GM19455 (cell line): ENCODE results near the gene LAMB4.

ENCODE experiments used
- ATAC-seq: cut with Tn5 transposase; IDR thresholded peaks from one replicate; pipeline ENCODE4 v1.9.1; 2021; ENCODE audit not compliant: unreplicated experiment

Gene LAMB4

DNA sequence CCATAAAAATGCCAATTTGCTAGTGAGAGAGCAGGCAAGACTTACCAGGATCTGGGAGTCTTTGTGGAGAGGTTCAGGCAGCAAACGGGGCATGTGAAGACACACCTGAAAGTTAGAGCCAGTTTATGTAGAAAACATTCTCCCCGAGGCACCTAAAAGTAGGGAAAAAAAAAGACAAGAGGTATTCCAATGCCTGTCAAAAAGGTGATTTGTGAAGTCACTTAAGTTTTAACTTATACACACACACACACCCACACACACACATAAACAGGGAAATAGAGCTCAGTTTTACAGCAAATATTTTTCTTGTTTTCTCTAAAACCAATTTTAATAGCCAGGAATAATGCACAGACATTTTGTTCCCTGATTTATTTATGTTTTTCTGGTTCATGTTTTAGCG is at the start of gene LAMB4:
TSS of gene LAMB4 (minus strand) at position 101 of the 400 bp plus-strand sequence. CDS start 7,197 bp downstream, outside the sequence.
- ATAC-seq = no peak

- ATAC-seq = no peak
Measured at GRCh38 chr7:108178398-108178797, 48.2 kb upstream of the LAMB4 start.

GRCh38 chr7:108171164-108171563 is 41.0 kb upstream of the LAMB4 start:
- no peak for ATAC-seq

GRCh38 chr7:108170251-108170650 is 40.1 kb upstream of the LAMB4 start:
- ATAC-seq = no peak

- no peak for ATAC-seq
Measured at GRCh38 chr7:108167460-108167859, 37.3 kb upstream of the LAMB4 start.

DNA sequence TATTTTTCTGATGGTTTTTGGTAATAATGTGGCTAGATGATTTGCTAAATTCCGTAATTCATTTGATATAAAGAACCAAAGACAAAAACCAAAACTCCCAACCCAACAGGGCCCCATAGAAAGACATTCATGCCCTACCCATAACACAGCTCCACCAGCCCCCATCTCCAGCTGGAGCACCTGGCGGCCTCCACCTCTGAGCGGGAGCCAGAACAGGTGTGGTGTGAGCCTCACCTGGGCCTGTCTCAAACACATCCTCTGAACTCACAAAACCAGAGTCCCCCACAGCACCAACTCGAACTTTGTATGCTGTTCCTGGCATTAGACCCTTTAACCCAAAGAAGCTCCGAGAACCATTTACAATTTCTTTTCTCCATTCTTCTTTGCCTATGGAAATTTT is 36.5 kb upstream of the LAMB4 start:
- no peak for ATAC-seq

DNA sequence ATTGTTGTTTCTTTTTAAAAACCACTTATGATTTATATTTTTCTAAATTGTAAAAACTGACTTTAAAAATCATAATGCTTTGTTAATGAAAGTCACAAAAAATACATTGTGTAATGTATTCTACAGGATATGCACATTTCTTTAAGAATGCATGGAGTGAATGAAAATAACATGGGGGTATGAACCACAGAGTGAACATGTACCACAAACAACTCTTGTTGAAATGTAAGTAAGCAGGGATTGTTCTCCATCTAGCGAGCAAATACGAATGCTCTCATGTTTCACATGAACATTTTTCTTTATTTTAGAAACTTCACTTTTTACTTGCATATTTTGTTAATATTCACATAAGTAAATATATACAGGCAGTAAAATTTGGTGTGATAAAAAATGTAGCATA is 35.6 kb upstream of the LAMB4 start:
- no peak for ATAC-seq

- no peak for ATAC-seq
Measured at GRCh38 chr7:108164946-108165345, 34.8 kb upstream of the LAMB4 start.

GRCh38 chr7:108164342-108164741 is 34.2 kb upstream of the LAMB4 start:
- no peak for ATAC-seq

- ATAC-seq = no peak
Measured at GRCh38 chr7:108158776-108159175, 28.6 kb upstream of the LAMB4 start.

GRCh38 chr7:108157606-108158335 is 27.6 kb upstream of the LAMB4 start:
- ATAC-seq = no peak

DNA sequence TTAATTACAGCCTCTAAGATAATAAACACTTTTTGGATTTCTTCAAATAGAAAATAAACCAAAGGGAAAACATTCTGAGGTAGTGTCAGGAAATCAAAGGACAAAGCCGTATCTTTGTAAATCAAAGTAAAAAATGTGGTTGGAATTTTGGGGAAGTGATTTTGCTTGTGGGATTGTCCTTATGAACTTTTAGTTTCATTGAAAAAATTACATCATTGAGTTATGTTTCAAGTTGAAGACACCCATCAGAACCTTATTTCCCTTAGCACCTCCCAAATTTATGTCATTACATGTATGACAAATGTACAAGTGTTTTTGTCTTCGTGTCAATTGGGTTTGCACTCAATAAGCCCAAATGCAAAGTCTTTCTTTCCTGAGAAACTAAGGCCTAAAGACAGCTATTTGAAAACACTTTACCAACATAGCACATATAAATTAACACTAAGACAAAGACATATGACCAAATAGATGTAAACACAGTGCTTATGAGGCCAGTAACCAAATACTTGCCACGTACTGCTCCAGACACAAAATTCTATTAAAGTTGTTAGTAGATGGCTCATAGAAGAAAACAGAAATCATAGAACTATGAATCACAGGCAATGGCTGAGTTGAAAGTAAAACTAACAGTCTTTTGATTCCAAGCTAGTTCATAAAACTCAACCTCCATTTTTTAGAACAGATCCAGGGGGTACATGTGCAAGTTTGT is 26.9 kb upstream of the LAMB4 start:
- ATAC-seq = no peak

GRCh38 chr7:108152198-108152597 is 22.0 kb upstream of the LAMB4 start:
- ATAC-seq = no peak

DNA sequence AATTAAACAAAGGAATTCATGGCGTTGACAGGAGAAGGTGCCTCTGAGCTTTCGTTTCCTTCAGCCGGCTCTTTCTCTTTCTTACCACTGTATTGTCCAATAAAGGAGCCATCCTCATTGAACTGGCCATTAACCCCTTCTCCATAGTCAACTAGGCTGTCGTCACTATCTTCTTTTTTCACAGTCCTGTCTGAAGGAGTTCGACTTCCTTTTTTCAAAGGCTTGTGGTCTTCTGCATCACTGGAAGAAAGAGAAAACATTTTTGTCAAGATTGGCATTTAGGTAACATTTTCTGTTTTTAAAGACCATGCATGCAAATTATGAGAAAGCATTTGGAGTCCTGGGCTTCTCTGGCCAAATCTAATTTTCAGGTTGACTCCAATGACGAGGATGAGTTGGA is 19.7 kb upstream of the LAMB4 start:
- no peak for ATAC-seq

DNA sequence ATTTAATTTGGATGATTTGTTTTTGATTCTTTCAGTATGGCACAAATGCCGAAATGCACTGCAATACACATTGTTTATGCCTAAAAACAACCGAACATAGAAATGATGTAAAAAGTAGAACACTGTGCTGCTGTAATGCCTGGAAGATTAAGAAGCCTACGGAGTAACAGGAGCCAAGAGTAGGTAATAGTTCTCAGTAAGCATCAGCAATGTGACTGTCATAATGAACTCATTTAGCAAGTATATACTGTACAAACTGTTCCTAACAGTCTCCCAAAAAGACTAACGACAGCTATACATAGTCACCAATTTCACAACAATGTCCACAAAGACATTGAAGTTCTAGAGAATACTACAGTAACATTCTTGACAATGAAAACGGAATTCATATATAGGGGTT is 19.0 kb upstream of the LAMB4 start:
- ATAC-seq = no peak

DNA sequence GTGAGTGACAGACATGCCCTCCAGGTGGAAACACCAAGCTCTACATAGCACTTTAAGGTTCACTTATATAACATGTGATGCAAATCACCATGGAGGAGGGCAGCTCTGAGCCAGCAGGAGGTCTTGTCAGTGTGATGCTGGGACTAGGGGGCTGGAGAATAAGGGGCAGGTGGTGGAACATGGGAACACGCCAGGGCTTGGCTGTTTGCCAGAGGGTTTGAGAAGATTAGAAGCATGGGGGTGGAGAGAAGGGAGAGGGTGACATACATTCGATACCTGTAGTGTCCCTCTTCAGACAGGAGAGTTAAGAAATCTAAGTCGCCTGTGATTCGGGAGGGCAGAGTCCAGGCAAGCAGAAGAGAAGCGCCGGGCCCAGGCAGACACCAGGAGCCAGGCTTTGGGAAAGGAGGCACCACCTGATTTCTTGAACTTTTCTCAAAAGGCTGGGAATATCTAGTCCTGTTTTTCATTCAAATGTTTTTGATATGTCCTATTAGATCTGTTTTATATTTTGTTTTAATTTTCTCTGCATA is 16.9 kb upstream of the LAMB4 start:
- no peak for ATAC-seq

DNA sequence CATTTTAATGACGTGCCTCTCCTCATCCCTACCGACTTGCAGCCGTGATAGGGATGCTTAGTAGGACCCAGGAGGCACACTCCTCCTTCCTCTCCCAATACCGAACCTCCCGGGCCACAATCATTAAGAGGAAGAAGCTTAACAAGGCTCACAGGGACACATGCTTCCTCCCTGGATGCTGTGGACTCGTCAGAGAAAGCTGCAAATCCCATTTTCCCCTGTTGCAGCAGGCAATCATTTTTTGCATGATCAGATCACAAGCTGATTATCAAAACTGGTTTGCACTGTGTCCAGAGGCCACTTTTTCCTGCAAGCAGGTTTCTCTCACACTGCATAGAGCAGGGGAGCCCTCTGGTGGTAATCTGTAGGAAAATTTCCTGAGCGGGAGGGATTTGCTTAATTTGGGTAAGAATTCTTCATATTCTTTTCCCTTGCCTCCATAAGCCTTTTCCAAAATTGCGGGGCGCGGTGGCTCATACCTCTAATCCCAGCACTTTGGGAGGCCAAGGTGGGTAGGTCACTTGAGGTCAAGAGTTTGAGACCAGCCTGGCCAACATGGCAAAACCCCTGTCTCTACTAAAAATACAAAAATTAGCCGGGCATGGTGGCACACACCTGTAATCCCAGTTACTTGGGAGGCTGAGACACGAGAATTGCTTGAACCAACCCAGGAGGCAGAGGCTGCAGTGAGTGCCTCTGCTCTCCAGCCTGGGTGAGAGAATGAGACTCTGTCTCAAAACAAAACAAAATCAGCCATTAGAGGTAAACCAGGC is 16.1 kb upstream of the LAMB4 start:
- ATAC-seq = no peak

DNA sequence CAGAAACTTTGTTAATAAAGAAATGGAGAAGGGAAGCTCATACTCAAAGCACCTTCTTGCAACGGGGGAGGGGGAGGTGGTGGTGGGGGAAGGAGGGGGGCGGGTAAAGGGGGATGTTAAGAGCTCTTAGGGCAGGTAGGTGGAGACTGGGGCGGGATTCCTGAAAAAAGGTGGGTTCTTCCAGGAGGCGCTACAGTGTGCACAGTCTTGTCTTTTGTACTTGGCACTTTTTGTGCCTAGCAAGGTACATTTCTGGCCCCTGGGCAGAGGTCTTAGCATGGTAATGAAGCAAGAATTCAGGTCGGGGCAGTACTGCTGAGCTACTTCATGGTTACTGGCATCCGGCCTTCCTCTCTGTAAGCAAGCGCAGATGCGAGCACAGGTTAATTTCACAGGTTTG is 15.2 kb upstream of the LAMB4 start:
- no peak for ATAC-seq

DNA sequence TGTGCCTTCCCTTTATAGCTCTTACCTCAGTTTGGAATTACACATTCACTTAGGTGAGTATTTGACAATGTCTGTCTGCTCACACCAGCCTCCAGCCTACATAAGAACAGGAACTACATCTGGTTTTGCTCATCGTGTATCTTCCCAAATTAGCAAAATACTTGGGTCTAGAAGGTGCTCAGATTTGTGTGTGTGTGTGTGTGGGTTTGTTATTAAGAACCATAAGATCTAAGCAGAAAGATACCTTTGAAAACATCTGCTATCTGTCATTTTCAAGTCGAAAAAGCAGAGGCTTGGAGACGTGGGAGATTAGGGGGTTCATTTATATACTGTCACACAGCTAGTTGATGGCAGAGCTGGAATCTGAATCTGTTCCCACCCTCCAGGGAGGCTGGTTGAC is 14.8 kb upstream of the LAMB4 start:
- no peak for ATAC-seq

DNA sequence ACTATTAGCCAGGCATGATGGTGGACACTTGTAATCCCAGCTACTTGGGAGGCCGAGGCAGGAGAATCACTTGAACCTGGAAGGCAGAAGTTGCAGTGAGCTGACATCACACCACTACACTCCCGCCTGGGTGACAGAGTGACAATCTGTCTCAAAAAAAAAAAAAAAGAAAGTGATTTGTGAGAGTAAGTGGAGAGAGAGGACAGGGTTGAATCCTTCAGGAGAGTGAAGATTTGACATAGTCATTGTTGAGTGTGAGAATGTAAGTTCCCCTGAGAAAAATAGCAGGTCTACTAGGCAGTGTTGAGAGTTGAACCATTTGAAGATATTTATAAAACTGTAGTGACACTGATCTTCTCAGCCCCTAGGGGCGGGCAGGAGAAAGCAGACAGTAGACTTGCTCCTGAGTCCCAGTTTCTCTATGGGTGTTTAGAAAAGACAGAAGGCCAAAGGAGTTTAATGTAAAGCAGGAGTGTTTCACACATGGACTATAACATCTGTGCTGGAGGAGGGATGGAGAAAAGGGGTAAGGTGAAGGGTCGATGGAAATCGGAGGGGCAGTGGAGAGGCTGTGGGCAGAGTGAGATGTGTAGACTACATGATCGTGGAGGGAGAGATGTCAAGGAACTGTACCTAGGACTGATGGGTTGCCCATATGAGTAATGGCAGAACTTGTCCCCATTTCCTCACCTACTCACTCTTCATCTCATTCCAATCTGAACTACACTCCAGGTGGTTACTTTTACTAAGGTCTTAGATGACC is 13.7 kb upstream of the LAMB4 start:
- ATAC-seq = no peak
